Upper lobe of right lung (tissue), 1 donor: ENCODE results near the gene CHMP3. TPM values are rescaled to one million over a fixed set of nuclear protein-coding genes. Genes with fewer than 3 reads are reported as not detected.
A peak's percentile ranks its signal among the peaks of the same experiment; 100 is the strongest.

Experiments used
- ATAC-seq: fragments of 200-7000 bp; cut with Tn5 transposase; one replicate; pipeline ENCODE4 v1.9.1; 2020; ENCODE audit warnings: mild to moderate bottlenecking, moderate library complexity
- DNase-seq: peaks from one replicate; pipeline ENCODE4 v3.0.0-alpha.2; 2020
- H3K27ac ChIP-seq: fragments of 200-600 bp; one replicate; pipeline ENCODE4 v1.8.0; 2022
- H3K27me3 ChIP-seq: fragments of 200-600 bp; one replicate; pipeline ENCODE4 v1.8.0; 2022; ENCODE audit warnings: mild to moderate bottlenecking
- H3K36me3 ChIP-seq: fragments of 200-600 bp; one replicate; pipeline ENCODE4 v1.8.0; 2022
- H3K4me1 ChIP-seq: fragments of 200-600 bp; one replicate; pipeline ENCODE4 v1.8.0; 2022
- H3K4me3 ChIP-seq: fragments of 200-600 bp; one replicate; pipeline ENCODE4 v1.8.0; 2022; ENCODE audit warnings: mild to moderate bottlenecking
- H3K9me3 ChIP-seq: fragments of 200-600 bp; one replicate; pipeline ENCODE4 v1.8.0; 2022
- intact Hi-C: fragments of 100-400 bp; cut with DNase I; formaldehyde crosslinking; loops from one replicate; pipeline ENCODE4 v1.11.0; 2022
- total RNA-seq: library from RNA; stranded (reverse); fragmentation: NEBNext Ultra II Directional; extraction: Animal tissue kit (Norgen Biotek cat#: 25700); gene quantifications from one replicate; pipeline ENCODE4 v1.2.1, GENCODE V29; 2021
- TF ChIP-seq, protein P1 (sequence below): fragments of 200-600 bp; IDR thresholded peaks from one replicate; pipeline ENCODE4 v1.8.0; 2022; ENCODE audit warnings: antibody characterized with exemption
- donor health status: DM: no; HTN: yes; CAD: no; lungs with severe emphysema.

CHMP3 gene
- total RNA-seq, 1 donor from 2014 or later: 159 TPM

GRCh38 chr2:86525421-86526340 is 37.6 kb downstream of the CHMP3 start:
- no peak for DNase-seq
- H3K9me3 ChIP-seq: no peaks in the 10 kb centered on the region
- no peaks in the 10 kb centered on the region for H3K27me3 ChIP-seq
- no peak overlapping the region for H3K27ac ChIP-seq
- H3K4me1 ChIP-seq: no peaks in the 10 kb centered on the region
- ATAC-seq: no peak
- intact Hi-C loops: no loop called here
- TF ChIP-seq, protein P1, sequence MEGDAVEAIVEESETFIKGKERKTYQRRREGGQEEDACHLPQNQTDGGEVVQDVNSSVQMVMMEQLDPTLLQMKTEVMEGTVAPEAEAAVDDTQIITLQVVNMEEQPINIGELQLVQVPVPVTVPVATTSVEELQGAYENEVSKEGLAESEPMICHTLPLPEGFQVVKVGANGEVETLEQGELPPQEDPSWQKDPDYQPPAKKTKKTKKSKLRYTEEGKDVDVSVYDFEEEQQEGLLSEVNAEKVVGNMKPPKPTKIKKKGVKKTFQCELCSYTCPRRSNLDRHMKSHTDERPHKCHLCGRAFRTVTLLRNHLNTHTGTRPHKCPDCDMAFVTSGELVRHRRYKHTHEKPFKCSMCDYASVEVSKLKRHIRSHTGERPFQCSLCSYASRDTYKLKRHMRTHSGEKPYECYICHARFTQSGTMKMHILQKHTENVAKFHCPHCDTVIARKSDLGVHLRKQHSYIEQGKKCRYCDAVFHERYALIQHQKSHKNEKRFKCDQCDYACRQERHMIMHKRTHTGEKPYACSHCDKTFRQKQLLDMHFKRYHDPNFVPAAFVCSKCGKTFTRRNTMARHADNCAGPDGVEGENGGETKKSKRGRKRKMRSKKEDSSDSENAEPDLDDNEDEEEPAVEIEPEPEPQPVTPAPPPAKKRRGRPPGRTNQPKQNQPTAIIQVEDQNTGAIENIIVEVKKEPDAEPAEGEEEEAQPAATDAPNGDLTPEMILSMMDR: no peak
- H3K36me3 ChIP-seq: peaks cover 29% of the 10 kb centered on the region
- H3K4me3 ChIP-seq: no peak overlapping the region

- ATAC-seq (no peak), DNase-seq (no peak)
- TF ChIP-seq, protein P1: no peak
- H3K4me3 ChIP-seq: no peak overlapping the region
- H3K27ac ChIP-seq: no peak overlapping the region
- intact Hi-C loops: no loop called here
- H3K9me3 ChIP-seq: no peaks in the 10 kb centered on the region
- H3K27me3 ChIP-seq: no peaks in the 10 kb centered on the region
- peaks cover 22% of the 10 kb centered on the region for H3K36me3 ChIP-seq
- H3K4me1 ChIP-seq: no peaks in the 10 kb centered on the region
These were observed 39.8 kb downstream of the CHMP3 start for GRCh38 chr2:86523491-86523890.

DNA sequence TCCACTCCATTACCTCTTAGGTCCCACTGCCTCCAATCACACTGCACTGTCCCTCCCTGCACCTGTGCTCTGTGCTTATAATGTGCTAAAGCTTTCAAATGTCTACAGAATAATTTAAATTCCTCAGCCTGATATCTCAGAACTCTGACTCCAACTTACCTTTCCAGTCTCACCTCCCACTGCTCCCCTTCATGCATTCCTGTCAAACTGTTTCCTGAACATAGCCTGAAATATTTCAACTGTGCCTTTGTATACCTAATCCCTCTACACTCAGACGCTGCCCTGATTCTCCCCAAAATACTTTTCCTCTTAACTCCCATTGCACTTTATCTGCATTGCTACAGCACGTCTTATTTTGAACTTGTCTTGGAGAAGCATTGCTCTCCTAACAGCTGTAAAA is 40.5 kb downstream of the CHMP3 start:
- peak; percentile 49 for ATAC-seq
- no peak overlapping the region for H3K4me3 ChIP-seq
- TF ChIP-seq, protein P1: no peak
- no peaks in the 10 kb centered on the region for H3K27me3 ChIP-seq
- no peak for DNase-seq
- no peak overlapping the region for H3K27ac ChIP-seq
- intact Hi-C loops: no loop called here
- no peaks in the 10 kb centered on the region for H3K9me3 ChIP-seq
- H3K36me3 ChIP-seq: peaks cover 15% of the 10 kb centered on the region
- no peaks in the 10 kb centered on the region for H3K4me1 ChIP-seq

DNA sequence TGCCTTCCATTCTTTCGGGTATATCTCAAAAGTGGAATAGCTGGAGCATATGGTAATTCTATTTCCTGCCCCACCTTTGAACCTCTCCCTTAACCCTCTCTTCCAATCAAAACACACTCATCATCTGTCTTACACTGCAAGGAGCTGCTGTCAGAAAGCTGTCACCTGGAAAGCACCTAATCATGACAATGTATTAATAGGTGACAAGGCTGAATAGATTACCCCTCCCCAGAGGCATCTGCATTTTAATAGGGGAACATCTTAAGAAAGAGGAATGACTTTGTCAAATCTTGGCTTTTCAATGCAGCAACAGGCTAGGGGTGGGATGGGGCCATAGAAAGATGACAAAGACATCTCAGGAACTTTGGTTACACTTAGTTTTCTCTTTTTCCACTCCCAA is 41.3 kb downstream of the CHMP3 start:
- Histone ChIP-seq H3K27ac (no peak overlapping the region), H3K27me3 (no peaks in the 10 kb centered on the region), H3K4me1 (no peaks in the 10 kb centered on the region), H3K9me3 (no peaks in the 10 kb centered on the region), H3K36me3 (peaks cover 7% of the 10 kb centered on the region), H3K4me3 (no peak overlapping the region)
- TF ChIP-seq, protein P1: no peak
- ATAC-seq: no peak
- no peak for DNase-seq
- intact Hi-C loops: no loop called here

DNA sequence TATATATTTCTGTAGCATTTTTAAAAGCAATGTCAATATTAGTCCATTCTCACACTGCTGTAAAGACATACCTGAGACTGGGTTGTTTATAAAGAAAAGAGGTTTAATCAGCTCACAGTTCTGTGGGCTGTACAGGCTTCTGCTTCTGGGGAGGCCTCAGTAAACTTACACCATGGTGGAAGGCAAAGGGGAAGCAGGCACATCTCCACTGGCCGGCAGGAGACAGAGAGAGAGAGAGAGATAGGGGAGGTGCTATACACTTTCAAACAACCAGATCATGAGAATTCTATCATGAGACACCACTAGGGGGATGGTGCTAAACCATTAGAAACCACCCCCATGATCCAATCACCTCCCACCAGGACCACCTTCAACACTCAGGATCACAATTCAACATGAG is 43.1 kb downstream of the CHMP3 start:
- no peaks in the 10 kb centered on the region for H3K27me3 ChIP-seq
- DNase-seq: no peak
- H3K4me1 ChIP-seq: no peaks in the 10 kb centered on the region
- H3K36me3 ChIP-seq: no peaks in the 10 kb centered on the region
- no peak overlapping the region for H3K4me3 ChIP-seq
- no peak for ATAC-seq
- intact Hi-C loops: no loop called here
- TF ChIP-seq, protein P1: no peak
- no peak overlapping the region for H3K27ac ChIP-seq
- H3K9me3 ChIP-seq: no peaks in the 10 kb centered on the region
